Measurements from ENCODE around the gene MDFIC. TPM values are rescaled to one million over a fixed set of nuclear protein-coding genes. Genes with fewer than 3 reads are reported as not detected.

The MDFIC gene
- total RNA-seq, 3 donors from 2014 or later = 10.4 to 29.5 (median 13.0) TPM

- DNase-seq (no peak), ATAC-seq (no peak)
- H3K4me1 ChIP-seq (ENCODE audit: low read depth) = no peaks in the 10 kb centered on the region
- intact Hi-C loops (cut with DNase I, micrococcal nuclease) = no loop called here
- H3K36me3 ChIP-seq (ENCODE audit: low read depth) = no peaks in the 10 kb centered on the region
- TF ChIP-seq CTCF (IDR thresholded peaks at IDR 0.05) = no peak
- H3K4me3 ChIP-seq = no peak overlapping the region
- H3K9me3 ChIP-seq = no peaks in the 10 kb centered on the region
These were observed 14.6 kb downstream of the MDFIC start for GRCh38 chr7:114936471-114936870.

GRCh38 chr7:114937446-114937845 is 15.6 kb downstream of the MDFIC start:
- Histone ChIP-seq H3K9me3 (no peaks in the 10 kb centered on the region), H3K36me3 (ENCODE audit: low read depth) (no peaks in the 10 kb centered on the region), H3K4me3 (no peak overlapping the region), H3K4me1 (ENCODE audit: low read depth) (no peaks in the 10 kb centered on the region)
- DNase-seq (no peak), ATAC-seq (no peak)
- intact Hi-C loops (cut with DNase I, micrococcal nuclease) = no loop called here
- no peak for TF ChIP-seq CTCF (IDR thresholded peaks at IDR 0.05)

DNA sequence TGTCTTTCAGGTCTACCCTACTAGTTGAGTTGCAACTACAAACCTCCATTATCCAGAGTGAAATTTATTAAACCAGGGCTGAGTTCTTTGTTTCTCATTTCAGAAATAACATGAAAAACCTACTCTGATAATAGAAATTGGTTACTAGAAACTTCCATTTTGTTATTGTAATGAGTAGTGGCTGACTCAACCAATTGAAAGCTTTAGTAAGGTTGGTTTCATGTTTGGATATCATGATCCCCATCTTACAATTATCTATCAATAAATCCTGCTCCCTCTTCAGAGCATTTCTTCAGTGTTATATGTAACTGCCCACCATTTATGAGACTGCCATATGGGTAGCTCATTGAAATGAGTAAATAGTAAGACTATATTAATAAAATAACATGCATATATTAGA is 16.9 kb downstream of the MDFIC start:
- intact Hi-C loops (cut with DNase I, micrococcal nuclease) = no loop called here

GRCh38 chr7:114939484-114940097 is 17.7 kb downstream of the MDFIC start:
- ATAC-seq = no peak
- intact Hi-C loops (cut with DNase I, micrococcal nuclease) = no loop called here
- Histone ChIP-seq H3K36me3 (ENCODE audit: low read depth) (no peaks in the 10 kb centered on the region), H3K4me1 (ENCODE audit: low read depth) (no peaks in the 10 kb centered on the region), H3K9me3 (no peaks in the 10 kb centered on the region), H3K4me3 (no peak overlapping the region)
- no peak for TF ChIP-seq CTCF (IDR thresholded peaks at IDR 0.05)
- DNase-seq = no peak

More for the DNA sequence above, 16.9 kb downstream of the MDFIC start:
- H3K36me3 ChIP-seq (ENCODE audit: low read depth) = no peaks in the 10 kb centered on the region
- H3K4me1 ChIP-seq (ENCODE audit: low read depth) = no peaks in the 10 kb centered on the region
- no peak for TF ChIP-seq CTCF (IDR thresholded peaks at IDR 0.05)
- no peak for ATAC-seq
- no peaks in the 10 kb centered on the region for H3K9me3 ChIP-seq
- DNase-seq = no peak
- H3K4me3 ChIP-seq = no peak overlapping the region

- Histone ChIP-seq H3K36me3 (ENCODE audit: low read depth) (no peaks in the 10 kb centered on the region), H3K4me1 (ENCODE audit: low read depth) (no peaks in the 10 kb centered on the region), H3K4me3 (no peak overlapping the region), H3K9me3 (no peaks in the 10 kb centered on the region)
- DNase-seq (no peak), ATAC-seq (no peak)
- no peak for TF ChIP-seq CTCF (IDR thresholded peaks at IDR 0.05)
- intact Hi-C loops (cut with DNase I, micrococcal nuclease) = no loop called here
These were observed 18.3 kb downstream of the MDFIC start for GRCh38 chr7:114940220-114940619.

DNA sequence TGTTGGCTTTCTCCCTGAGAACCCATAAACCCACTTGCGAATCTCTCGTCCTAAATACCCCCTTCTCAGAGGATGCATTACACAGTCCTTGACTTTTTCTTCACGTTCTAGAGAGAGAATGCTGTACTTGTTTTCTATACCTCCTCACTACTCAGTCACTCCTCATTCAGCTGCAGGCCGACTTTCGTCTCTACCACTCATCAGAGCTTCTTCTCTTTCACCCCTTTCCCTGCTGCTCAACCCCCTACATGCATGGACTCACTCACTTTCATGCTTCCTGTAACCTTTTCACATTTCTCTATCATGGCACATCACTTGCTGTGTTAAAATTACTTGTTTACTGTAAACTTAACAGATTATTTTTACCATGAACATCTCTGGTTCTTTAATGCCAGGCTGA is 19.8 kb downstream of the MDFIC start:
- DNase-seq = no peak
- no peak for TF ChIP-seq CTCF (IDR thresholded peaks at IDR 0.05)
- intact Hi-C loops (cut with DNase I, micrococcal nuclease) = no loop called here
- Histone ChIP-seq H3K4me1 (ENCODE audit: low read depth) (no peaks in the 10 kb centered on the region), H3K9me3 (no peaks in the 10 kb centered on the region), H3K4me3 (no peak overlapping the region), H3K36me3 (ENCODE audit: low read depth) (no peaks in the 10 kb centered on the region)
- ATAC-seq = no peak
